ENCODE data around the gene ATP6V1F.

ATP6V1F gene

GRCh38 chr7:128888756-128889095 is 26.1 kb downstream of the ATP6V1F start:
- TF ChIP-seq CTCF (IDR thresholded peaks at IDR 0.05; ENCODE audit: low read depth, low read length) (no peak), EZH2phosphoT487 (IDR thresholded peaks at IDR 0.05; ENCODE audit: low read depth) (no peak)
- no peaks in the 10 kb centered on the region for H3K9me3 ChIP-seq (ENCODE audit: insufficient read depth, low read length)
- no peaks in the 10 kb centered on the region for H3K79me2 ChIP-seq (ENCODE audit: low read length)
- no peak overlapping the region for H2AFZ ChIP-seq (ENCODE audit: low read depth, low read length)
- no peaks in the 10 kb centered on the region for H4K20me1 ChIP-seq (ENCODE audit: insufficient read depth, low read length)
- H3K27me3 ChIP-seq (ENCODE audit: low read depth, low read length) = no peaks in the 10 kb centered on the region
- no peak overlapping the region for H3K4me2 ChIP-seq (ENCODE audit: low read length)
- no peak overlapping the region for H3K4me3 ChIP-seq (ENCODE audit: low read length)
- no peak overlapping the region for H3K9ac ChIP-seq (ENCODE audit: low read length)
- H3K36me3 ChIP-seq (replicated peaks; ENCODE audit: low read depth, low read length) = no peaks in the 10 kb centered on the region
- peaks cover 5% of the 10 kb centered on the region; the same call in 1 of the 2 replicates for H3K4me1 ChIP-seq (ENCODE audit: low read length)
- no peak overlapping the region for H3K27ac ChIP-seq (ENCODE audit: low read length)

- no peak overlapping the region for H3K27ac ChIP-seq (ENCODE audit: low read length)
- H3K9ac ChIP-seq (ENCODE audit: low read length) = no peak overlapping the region
- H4K20me1 ChIP-seq (ENCODE audit: insufficient read depth, low read length) = no peaks in the 10 kb centered on the region
- no peaks in the 10 kb centered on the region for H3K79me2 ChIP-seq (ENCODE audit: low read length)
- no peak overlapping the region for H3K4me2 ChIP-seq (ENCODE audit: low read length)
- no peaks in the 10 kb centered on the region for H3K36me3 ChIP-seq (replicated peaks; ENCODE audit: low read depth, low read length)
- no peak overlapping the region for H3K4me3 ChIP-seq (ENCODE audit: low read length)
- peaks cover 3% of the 10 kb centered on the region; the same call in 1 of the 2 replicates for H3K4me1 ChIP-seq (ENCODE audit: low read length)
- no peak overlapping the region for H2AFZ ChIP-seq (ENCODE audit: low read depth, low read length)
- no peaks in the 10 kb centered on the region for H3K9me3 ChIP-seq (ENCODE audit: insufficient read depth, low read length)
- H3K27me3 ChIP-seq (ENCODE audit: low read depth, low read length) = no peaks in the 10 kb centered on the region
- no peak for TF ChIP-seq EZH2phosphoT487 (IDR thresholded peaks at IDR 0.05; ENCODE audit: low read depth)
These were observed 26.5 kb downstream of the ATP6V1F start for GRCh38 chr7:128889121-128889520.

DNA sequence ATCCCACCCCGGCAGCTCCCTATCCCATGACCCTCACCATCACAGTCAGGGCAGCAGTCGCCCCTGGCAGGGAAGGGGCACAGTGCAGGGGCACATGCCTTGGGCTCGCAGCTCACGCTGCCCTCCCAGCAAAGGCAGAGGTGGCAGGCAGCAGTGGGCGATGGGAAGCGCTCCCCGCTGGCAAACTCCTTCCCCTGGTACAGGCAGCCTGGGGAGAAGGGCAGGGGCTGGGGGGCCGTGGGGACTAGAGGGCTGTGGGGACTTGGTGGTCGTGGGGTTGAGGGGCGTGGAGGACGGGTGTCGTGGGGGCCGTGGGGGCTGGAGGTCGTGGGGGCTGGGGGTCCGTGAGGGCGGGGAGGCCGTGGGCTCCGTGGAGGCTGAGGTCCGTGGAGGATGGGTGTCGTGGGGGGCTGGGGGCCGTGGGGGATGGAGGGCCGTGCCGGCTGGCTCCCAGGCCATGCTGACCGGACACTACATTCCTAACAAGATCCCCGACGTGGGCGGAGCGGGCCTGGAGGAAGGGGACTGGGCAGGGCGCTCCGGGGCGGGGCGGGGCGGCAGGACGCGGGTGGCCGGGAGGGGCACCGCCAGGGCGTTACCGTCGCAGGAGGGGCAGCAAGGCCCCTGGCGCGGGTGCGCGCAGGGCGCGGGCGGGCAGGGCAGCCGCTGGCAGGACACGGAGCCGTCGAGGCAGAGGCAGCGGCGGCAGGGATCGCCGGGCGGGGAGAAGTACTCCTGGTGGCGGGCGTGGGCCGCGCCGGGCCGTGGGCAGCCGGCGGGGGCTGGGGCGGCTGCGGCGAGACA is 27.9 kb downstream of the ATP6V1F start:
- Histone ChIP-seq H3K4me2 (ENCODE audit: low read length) (no peak overlapping the region), H2AFZ (ENCODE audit: low read depth, low read length) (no peak overlapping the region), H3K4me3 (ENCODE audit: low read length) (no peak overlapping the region)

DNA sequence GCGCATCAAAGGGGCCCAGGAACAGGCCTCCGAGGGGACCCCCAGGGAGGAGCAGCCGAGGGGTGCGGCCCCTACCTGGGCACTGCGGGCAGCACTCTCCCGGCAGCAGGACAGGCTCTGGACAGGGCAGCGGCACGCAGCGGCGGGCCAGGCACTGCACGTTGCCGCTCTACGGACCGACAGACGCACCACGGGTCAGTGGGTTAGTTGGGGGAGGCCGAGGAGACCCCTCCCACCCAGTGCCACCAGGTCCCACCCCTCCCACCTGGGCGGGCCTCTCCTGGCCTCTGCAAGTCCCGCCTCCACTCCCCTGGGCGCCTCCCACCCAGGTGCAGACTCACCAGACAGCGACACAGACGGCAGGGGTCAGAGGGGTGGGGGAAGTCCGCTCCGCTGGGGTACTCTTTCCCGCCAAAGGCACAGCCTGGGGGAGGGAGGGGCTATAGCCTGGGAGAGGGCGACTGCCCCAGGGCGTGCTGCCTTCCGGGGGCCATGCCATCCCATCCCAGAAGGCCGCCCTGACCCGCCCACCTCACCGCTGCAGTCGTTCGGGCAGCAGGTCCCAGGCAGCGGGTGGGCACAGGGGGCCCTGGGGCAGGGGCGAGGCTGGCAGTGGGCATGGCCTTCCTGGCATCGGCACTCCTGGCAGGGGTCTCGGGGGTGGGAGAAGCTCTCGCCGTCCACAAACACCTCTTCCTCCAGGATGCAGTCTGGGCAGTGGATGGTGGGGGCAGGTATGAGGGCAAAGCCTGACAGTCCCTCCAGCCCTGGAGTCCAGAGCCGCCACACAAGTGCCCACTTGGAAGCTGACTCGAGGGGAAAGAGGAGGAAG is 28.7 kb downstream of the ATP6V1F start:
- no peak overlapping the region for H3K4me3 ChIP-seq (ENCODE audit: low read length)
- TF ChIP-seq CTCF (IDR thresholded peaks at IDR 0.05; ENCODE audit: low read depth, low read length) = no peak
- TF ChIP-seq EZH2phosphoT487 (IDR thresholded peaks at IDR 0.05; ENCODE audit: low read depth) = no peak
- no peak overlapping the region for H3K27ac ChIP-seq (ENCODE audit: low read length)
- no peaks in the 10 kb centered on the region for H4K20me1 ChIP-seq (ENCODE audit: insufficient read depth, low read length)
- H2AFZ ChIP-seq (ENCODE audit: low read depth, low read length) = no peak overlapping the region
- no peaks in the 10 kb centered on the region for H3K36me3 ChIP-seq (replicated peaks; ENCODE audit: low read depth, low read length)
- H3K79me2 ChIP-seq (ENCODE audit: low read length) = no peaks in the 10 kb centered on the region
- H3K4me1 ChIP-seq (ENCODE audit: low read length) = no peaks in the 10 kb centered on the region
- H3K9me3 ChIP-seq (ENCODE audit: insufficient read depth, low read length) = no peaks in the 10 kb centered on the region
- H3K9ac ChIP-seq (ENCODE audit: low read length) = no peak overlapping the region
- no peaks in the 10 kb centered on the region for H3K27me3 ChIP-seq (ENCODE audit: low read depth, low read length)
- H3K4me2 ChIP-seq (ENCODE audit: low read length) = no peak overlapping the region

More for the DNA sequence above, 27.9 kb downstream of the ATP6V1F start:
- no peak for TF ChIP-seq CTCF (IDR thresholded peaks at IDR 0.05; ENCODE audit: low read depth, low read length)
- no peak for TF ChIP-seq EZH2phosphoT487 (IDR thresholded peaks at IDR 0.05; ENCODE audit: low read depth)
- Histone ChIP-seq H3K27ac (ENCODE audit: low read length) (no peak overlapping the region), H3K9ac (ENCODE audit: low read length) (no peak overlapping the region), H3K36me3 (replicated peaks; ENCODE audit: low read depth, low read length) (no peaks in the 10 kb centered on the region), H3K9me3 (ENCODE audit: insufficient read depth, low read length) (no peaks in the 10 kb centered on the region), H3K27me3 (ENCODE audit: low read depth, low read length) (no peaks in the 10 kb centered on the region), H3K4me1 (ENCODE audit: low read length) (no peaks in the 10 kb centered on the region), H4K20me1 (ENCODE audit: insufficient read depth, low read length) (no peaks in the 10 kb centered on the region), H3K79me2 (ENCODE audit: low read length) (no peaks in the 10 kb centered on the region)
